Fibroblast of peridontal ligament (primary cell): ENCODE results near the gene SSBP3.
"Not testable (repeated sequence)": the region's sequence is repeated elsewhere in the genome, so short reads cannot be mapped to it uniquely, and the experiment has no call there.

ENCODE experiments used
- DNase-seq: peaks from one replicate; pipeline ENCODE4 v3.0.0-alpha.2; 2010; ENCODE audit errors: extremely low read depth

SSBP3 gene

GRCh38 chr1:54348700-54349021 lies 57.5 kb downstream of the SSBP3 start:
- no peak for DNase-seq

- no peak for DNase-seq
Measured at GRCh38 chr1:54347955-54348699, 58.1 kb downstream of the SSBP3 start.

DNA sequence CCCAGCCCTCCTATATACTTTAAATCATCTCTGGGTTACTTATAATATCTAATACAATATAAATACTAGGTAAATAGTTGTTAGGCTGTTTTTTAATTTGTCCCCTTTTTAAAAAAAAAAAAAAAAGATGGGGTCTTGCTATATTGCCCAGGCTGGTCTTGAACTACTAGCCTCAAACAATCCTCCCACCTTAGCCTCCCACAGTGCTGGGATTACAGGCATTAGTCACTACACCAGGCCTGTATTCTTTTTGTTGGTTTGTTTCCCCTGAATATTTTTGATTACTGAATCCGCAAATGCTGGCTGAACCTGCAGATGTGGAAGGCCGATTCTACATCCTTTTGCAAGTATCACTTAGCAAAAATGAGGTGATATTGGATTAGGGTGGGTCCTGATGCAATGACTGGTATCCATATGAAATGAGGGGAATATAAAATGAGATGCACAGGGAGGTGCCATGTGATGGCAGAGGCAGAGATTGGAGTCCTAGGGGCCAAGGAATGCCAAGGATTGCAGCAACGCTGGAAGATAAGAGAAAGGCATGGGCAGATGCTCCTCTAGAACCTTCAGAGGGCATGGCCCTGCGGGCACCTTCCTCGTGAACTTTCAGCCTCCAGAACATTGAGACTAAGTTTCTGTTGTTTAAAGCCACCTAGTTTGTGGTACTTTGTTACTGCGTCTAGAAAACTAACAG lies 58.8 kb downstream of the SSBP3 start:
- DNase-seq, result no peak

- not testable (repeated sequence) for DNase-seq
Measured at GRCh38 chr1:54345548-54345947, 60.6 kb downstream of the SSBP3 start.

DNA sequence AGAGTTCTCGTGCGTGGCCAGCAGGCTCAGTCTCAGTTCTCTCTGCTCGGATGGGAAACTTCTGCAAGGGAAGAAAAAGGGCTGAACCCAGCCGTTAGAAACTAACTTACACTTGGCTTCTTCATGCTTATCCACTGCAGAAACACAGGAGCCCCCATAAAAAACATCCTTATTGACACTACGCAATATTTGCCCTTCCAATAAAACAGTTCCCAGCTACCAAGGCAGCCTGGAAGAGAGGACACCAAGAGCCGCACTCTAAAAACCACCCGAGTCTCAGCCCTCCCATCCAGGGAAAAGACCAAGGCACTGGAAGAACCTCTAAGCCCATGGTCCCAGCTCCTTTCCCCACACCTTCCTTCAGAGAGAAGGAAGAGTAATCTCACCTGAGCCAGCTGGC lies 61.1 kb downstream of the SSBP3 start:
- DNase-seq, result no peak

DNA sequence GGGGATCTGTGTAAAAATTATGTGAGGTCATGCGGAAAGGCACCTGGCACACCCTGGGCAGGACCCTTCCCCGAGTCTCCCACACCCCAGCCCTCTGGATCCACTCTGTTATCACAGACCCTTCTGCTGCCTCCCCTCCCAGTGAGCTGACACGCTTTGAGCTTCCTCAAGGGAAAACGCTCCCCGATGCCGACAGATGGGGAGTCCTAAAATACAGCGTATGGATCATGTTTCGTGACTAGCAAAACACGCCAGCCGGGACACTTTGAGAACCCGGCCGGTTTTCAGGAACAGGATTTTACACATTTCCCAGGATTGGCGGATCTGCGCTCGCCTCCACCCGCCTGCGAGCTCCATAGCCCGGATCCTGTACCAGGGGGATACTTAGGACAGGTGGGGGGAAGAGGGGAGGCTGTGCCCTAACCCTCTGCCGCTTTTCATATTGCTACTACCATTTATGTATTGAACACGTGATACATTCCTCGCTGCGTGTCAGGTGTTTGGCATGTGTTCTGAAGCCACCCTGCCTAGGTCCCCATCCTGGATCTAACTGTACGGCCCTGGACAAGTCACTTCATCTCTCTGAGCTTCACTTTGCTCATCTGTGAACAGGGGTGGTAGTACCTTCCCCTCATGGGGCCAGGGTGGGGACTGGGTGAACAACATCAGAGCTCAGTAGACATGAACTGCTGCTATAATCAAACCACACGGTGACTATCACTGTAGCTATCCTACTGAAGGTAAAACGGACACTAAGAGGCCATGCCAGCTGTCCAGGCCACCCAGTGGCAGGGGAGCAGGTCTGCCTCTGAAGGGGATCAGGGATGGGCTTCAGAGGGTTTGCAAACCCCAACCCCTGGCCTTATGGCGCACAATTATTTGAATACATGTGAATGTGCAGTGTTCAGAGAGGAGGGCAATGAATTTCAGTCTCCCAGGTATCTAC lies 63.2 kb downstream of the SSBP3 start:
- DNase-seq, result no peak

DNA sequence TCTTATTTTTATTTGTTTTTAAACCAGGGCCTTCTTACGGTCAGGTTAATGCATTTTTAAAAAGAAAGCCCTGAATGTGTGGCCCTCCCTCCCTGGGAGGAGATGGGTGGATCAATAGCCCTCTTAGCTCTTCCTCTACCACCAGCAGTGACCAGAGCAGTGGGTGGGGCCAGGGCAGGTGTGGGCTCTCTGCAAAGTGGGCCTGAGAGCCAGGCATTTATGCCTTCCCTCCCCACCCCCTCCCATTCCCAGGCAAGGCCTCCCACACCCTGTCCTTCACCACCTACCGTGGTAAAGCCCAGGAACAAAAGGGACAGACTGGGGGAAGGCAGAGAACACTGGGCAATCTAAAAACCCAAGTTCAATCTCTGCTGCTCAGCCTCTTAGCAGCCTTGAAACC lies 63.9 kb downstream of the SSBP3 start:
- no peak for DNase-seq

GRCh38 chr1:54341763-54342162 lies 64.4 kb downstream of the SSBP3 start:
- DNase-seq, result no peak

GRCh38 chr1:54340878-54341277 lies 65.3 kb downstream of the SSBP3 start:
- DNase-seq, result no peak

DNA sequence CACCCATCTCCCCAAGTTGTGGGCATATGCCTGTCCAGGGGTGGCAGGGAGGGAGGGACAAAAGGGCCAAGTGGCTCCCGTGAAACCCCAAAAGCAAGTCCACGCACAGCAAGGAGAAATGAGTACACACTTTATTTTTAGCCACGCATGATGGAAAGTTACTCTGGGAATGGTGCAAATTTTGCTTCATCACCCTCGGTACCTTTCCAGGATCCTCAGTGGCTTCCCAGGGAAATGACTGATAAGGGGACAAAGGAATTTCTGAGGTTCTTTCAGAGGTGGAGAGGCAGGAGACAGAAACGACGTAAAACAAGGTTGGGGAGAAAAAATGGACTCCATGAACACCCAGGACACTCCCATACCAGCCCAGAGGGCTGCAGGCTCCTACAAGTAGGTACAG lies 65.8 kb downstream of the SSBP3 start:
- no peak for DNase-seq

GRCh38 chr1:54339126-54339525 lies 67.1 kb downstream of the SSBP3 start:
- DNase-seq, result no peak

GRCh38 chr1:54338464-54338863 lies 67.7 kb downstream of the SSBP3 start:
- no peak for DNase-seq

GRCh38 chr1:54337928-54338327 lies 68.3 kb downstream of the SSBP3 start:
- DNase-seq, result no peak

GRCh38 chr1:54337034-54337433 lies 69.2 kb downstream of the SSBP3 start:
- no peak for DNase-seq

- no peak for DNase-seq
Measured at GRCh38 chr1:54336116-54336515, 70.1 kb downstream of the SSBP3 start.

GRCh38 chr1:54335755-54336108 lies 70.5 kb downstream of the SSBP3 start:
- peak; percentile 91 for DNase-seq

- peak; percentile 91 for DNase-seq
Measured at GRCh38 chr1:54335011-54335754, 71.0 kb downstream of the SSBP3 start.

- DNase-seq, result no peak
Measured at GRCh38 chr1:54332781-54333585, 73.2 kb downstream of the SSBP3 start.

- no peak for DNase-seq
Measured at GRCh38 chr1:54331843-54332463, 74.2 kb downstream of the SSBP3 start.

GRCh38 chr1:54331091-54331772 lies 75.0 kb downstream of the SSBP3 start:
- peak; percentile 89 for DNase-seq
